Fibroblast of the conjunctiva (primary cell): ENCODE results near the gene TYW1B.
A peak's percentile ranks its signal among the peaks of the same experiment; 100 is the strongest.
"Not testable (repeated sequence)": the region's sequence is repeated elsewhere in the genome, so short reads cannot be mapped to it uniquely, and the experiment has no call there.

Source experiments
- DNase-seq: peaks from one replicate; pipeline ENCODE4 v3.0.0-alpha.2; 2010; ENCODE audit warnings: low read depth

Gene TYW1B

GRCh38 chr7:72816370-72817157 is 11.4 kb downstream of the TYW1B start:
- DNase-seq = not testable (repeated sequence)

- not testable (repeated sequence) for DNase-seq
Observed at GRCh38 chr7:72810437-72810836, 17.6 kb downstream of the TYW1B start.

- DNase-seq = not testable (repeated sequence)
Observed at GRCh38 chr7:72808511-72808910, 19.5 kb downstream of the TYW1B start.

GRCh38 chr7:72806851-72807250 is 21.1 kb downstream of the TYW1B start:
- not testable (repeated sequence) for DNase-seq

GRCh38 chr7:72805526-72806494 is 22.2 kb downstream of the TYW1B start:
- no peak for DNase-seq

GRCh38 chr7:72803778-72804177 is 24.2 kb downstream of the TYW1B start:
- not testable (repeated sequence) for DNase-seq

- not testable (repeated sequence) for DNase-seq
Observed at GRCh38 chr7:72801564-72801963, 26.4 kb downstream of the TYW1B start.

GRCh38 chr7:72795401-72795800 is 32.6 kb downstream of the TYW1B start:
- not testable (repeated sequence) for DNase-seq

- no peak for DNase-seq
Observed at GRCh38 chr7:72793791-72794190, 34.2 kb downstream of the TYW1B start.

- DNase-seq = not testable (repeated sequence)
Observed at GRCh38 chr7:72790698-72791060, 37.3 kb downstream of the TYW1B start.

GRCh38 chr7:72790048-72790697 is 37.8 kb downstream of the TYW1B start:
- not testable (repeated sequence) for DNase-seq

GRCh38 chr7:72785166-72785955 is 42.6 kb downstream of the TYW1B start:
- no peak for DNase-seq

GRCh38 chr7:72783601-72784370 is 44.2 kb downstream of the TYW1B start:
- DNase-seq = peak; percentile 16

- DNase-seq = no peak
Observed at GRCh38 chr7:72781631-72782030, 46.4 kb downstream of the TYW1B start.

- DNase-seq = no peak
Observed at GRCh38 chr7:72781161-72781560, 46.8 kb downstream of the TYW1B start.

GRCh38 chr7:72780289-72780894 is 47.6 kb downstream of the TYW1B start:
- DNase-seq = not testable (repeated sequence)

- DNase-seq = not testable (repeated sequence)
Observed at GRCh38 chr7:72777167-72777566, 50.8 kb downstream of the TYW1B start.

- not testable (repeated sequence) for DNase-seq
Observed at GRCh38 chr7:72772627-72773026, 55.4 kb downstream of the TYW1B start.

GRCh38 chr7:72766994-72767393 is 61.0 kb downstream of the TYW1B start:
- DNase-seq = not testable (repeated sequence)

- no peak for DNase-seq
Observed at GRCh38 chr7:72760602-72761001, 67.4 kb downstream of the TYW1B start.
